Measurements from ENCODE around the gene SH3GLB2. TPM values are rescaled to one million over a fixed set of nuclear protein-coding genes. Genes with fewer than 3 reads are reported as not detected.

SH3GLB2 gene
- total RNA-seq: 10 to 100 TPM; 86.9 to 98.1 TPM
- 82.3 TPM for polyA plus RNA-seq (2013, experiment 1 of 2)
- 77.3 TPM for polyA plus RNA-seq (2013, experiment 2 of 2)
- long read RNA-seq, experiment 1, full-length matches to known transcripts: 13 of 37 reads
- long read RNA-seq, experiment 1, partial matches to known transcripts: 10 of 37 reads
- long read RNA-seq, experiment 1, other reads (novel, unspliced or antisense): 14 of 37 reads
- long read RNA-seq, experiment 2, full-length matches to known transcripts: 169 of 241 reads
- long read RNA-seq, experiment 2, partial matches to known transcripts: 17 of 241 reads
- long read RNA-seq, experiment 2, other reads (novel, unspliced or antisense): 55 of 241 reads
- long read RNA-seq, experiment 3, full-length matches to known transcripts: 9 of 14 reads
- long read RNA-seq, experiment 3, partial matches to known transcripts: 2 of 14 reads
- long read RNA-seq, experiment 3, other reads (novel, unspliced or antisense): 3 of 14 reads
- long read RNA-seq, experiment 4, partial matches to known transcripts: 0 of 1 reads
- long read RNA-seq, experiment 4, other reads (novel, unspliced or antisense): 1 of 1 reads

- peak within 1 kb of the TSS; percentile 66 for H3K4me3 Mint-ChIP-seq
- H3K27me3 Mint-ChIP-seq (ENCODE audit: insufficient read depth): no peaks in the 10 kb centered on the region
- H3K4me3 ChIP-seq (ENCODE audit: low read length): peak within 1 kb of the TSS; percentile 77
- H3K36me3 ChIP-seq (ENCODE audit: control insufficient read depth, insufficient read depth, low read length): no peaks in the 10 kb centered on the region
- no peaks in the 10 kb centered on the region for H3K27me3 ChIP-seq (ENCODE audit: control insufficient read depth, insufficient read depth, low read length, poor library complexity, severe bottlenecking)
- H3K27ac ChIP-seq (ENCODE audit: low read depth, low read length): no peak within 1 kb of the TSS
- TF ChIP-seq CTCF (conservative IDR thresholded peaks at IDR 0.05): peak; percentile 93
- H3K4me1 ChIP-seq (ENCODE audit: control insufficient read depth, insufficient read depth, low read length): no peaks in the 10 kb centered on the region
- WGBS, 2 experiments (ENCODE audit: insufficient coverage in 1 of 2, insufficient read length in 1 of 2): 2 to 100% methylated on average over 1 to 58 of the region's 60 CpGs
- H3K4me1 Mint-ChIP-seq: peaks cover 10% of the 10 kb centered on the region
- no peaks in the 10 kb centered on the region for H3K9me3 Mint-ChIP-seq
- no peaks in the 10 kb centered on the region for H3K9me3 ChIP-seq (ENCODE audit: control insufficient read depth, low read length)
- H3K9ac ChIP-seq (ENCODE audit: extremely low read depth, low read length, poor library complexity, severe bottlenecking): peak within 1 kb of the TSS; percentile 37
- peak; percentile 99 for DNase-seq
- H3K27ac Mint-ChIP-seq: peak within 1 kb of the TSS; percentile 86
- no peaks in the 10 kb centered on the region for H3K36me3 Mint-ChIP-seq (ENCODE audit: low read depth)
Measured at GRCh38 chr9:129028192-129028966, at the start of gene SH3GLB2. SH3GLB2 (minus strand) TSS chr9:129028331; CDS start chr9:129028154, 177 bp downstream.

- no peak for TF ChIP-seq CTCF (conservative IDR thresholded peaks at IDR 0.05)
- H3K9me3 Mint-ChIP-seq: no peaks in the 10 kb centered on the region
- H3K27ac Mint-ChIP-seq: no peak overlapping the region
- no peaks in the 10 kb centered on the region for H3K27me3 Mint-ChIP-seq (ENCODE audit: insufficient read depth)
- Histone ChIP-seq H3K9ac (ENCODE audit: extremely low read depth, low read length, poor library complexity, severe bottlenecking) (no peak overlapping the region), H3K9me3 (ENCODE audit: control insufficient read depth, low read length) (no peaks in the 10 kb centered on the region), H3K36me3 (ENCODE audit: control insufficient read depth, insufficient read depth, low read length) (no peaks in the 10 kb centered on the region), H3K27me3 (ENCODE audit: control insufficient read depth, insufficient read depth, low read length, poor library complexity, severe bottlenecking) (no peaks in the 10 kb centered on the region), H3K4me3 (ENCODE audit: low read length) (no peak overlapping the region), H3K4me1 (ENCODE audit: control insufficient read depth, insufficient read depth, low read length) (peaks cover 3% of the 10 kb centered on the region), H3K27ac (ENCODE audit: low read depth, low read length) (no peak overlapping the region)
- no peaks in the 10 kb centered on the region for H3K36me3 Mint-ChIP-seq (ENCODE audit: low read depth)
- WGBS, 2 experiments (ENCODE audit: insufficient coverage in 1 of 2, insufficient read length in 1 of 2): 90 to 93% methylated on average over 6 to 9 of the region's 10 CpGs
- DNase-seq: no peak
- no peak overlapping the region for H3K4me3 Mint-ChIP-seq
- peaks cover 9% of the 10 kb centered on the region for H3K4me1 Mint-ChIP-seq
Measured at GRCh38 chr9:129077236-129077635, 49.1 kb upstream of the SH3GLB2 start.

GRCh38 chr9:129076640-129077037 is 48.5 kb upstream of the SH3GLB2 start:
- no peak for DNase-seq
- H3K27ac Mint-ChIP-seq: no peak overlapping the region
- H3K27ac ChIP-seq (ENCODE audit: low read depth, low read length): no peak overlapping the region
- no peaks in the 10 kb centered on the region for H3K36me3 ChIP-seq (ENCODE audit: control insufficient read depth, insufficient read depth, low read length)
- H3K27me3 Mint-ChIP-seq (ENCODE audit: insufficient read depth): no peaks in the 10 kb centered on the region
- TF ChIP-seq CTCF (conservative IDR thresholded peaks at IDR 0.05): no peak
- H3K9me3 ChIP-seq (ENCODE audit: control insufficient read depth, low read length): no peaks in the 10 kb centered on the region
- 93 to 94% methylated on average over 6 to 11 of the region's 11 CpGs for WGBS, 2 experiments (ENCODE audit: insufficient coverage in 1 of 2, insufficient read length in 1 of 2)
- no peaks in the 10 kb centered on the region for H3K9me3 Mint-ChIP-seq
- H3K36me3 Mint-ChIP-seq (ENCODE audit: low read depth): no peaks in the 10 kb centered on the region
- peaks cover 14% of the 10 kb centered on the region for H3K4me1 Mint-ChIP-seq
- H3K4me1 ChIP-seq (ENCODE audit: control insufficient read depth, insufficient read depth, low read length): no peaks in the 10 kb centered on the region
- H3K9ac ChIP-seq (ENCODE audit: extremely low read depth, low read length, poor library complexity, severe bottlenecking): no peak overlapping the region
- H3K4me3 ChIP-seq (ENCODE audit: low read length): no peak overlapping the region
- H3K27me3 ChIP-seq (ENCODE audit: control insufficient read depth, insufficient read depth, low read length, poor library complexity, severe bottlenecking): no peaks in the 10 kb centered on the region
- no peak overlapping the region for H3K4me3 Mint-ChIP-seq

All from endodermal cell (in vitro differentiated cells).